ENCODE data around the gene C6orf47. TPM values are rescaled to one million over a fixed set of nuclear protein-coding genes. Genes with fewer than 3 reads are reported as not detected.

The C6orf47 gene
- total and polyA plus RNA-seq, 2 of the 13 experiments (the other 11 are each of a cell fraction or from before 2014, with no cell fraction given) = 1.7 to 18.1 TPM

DNA sequence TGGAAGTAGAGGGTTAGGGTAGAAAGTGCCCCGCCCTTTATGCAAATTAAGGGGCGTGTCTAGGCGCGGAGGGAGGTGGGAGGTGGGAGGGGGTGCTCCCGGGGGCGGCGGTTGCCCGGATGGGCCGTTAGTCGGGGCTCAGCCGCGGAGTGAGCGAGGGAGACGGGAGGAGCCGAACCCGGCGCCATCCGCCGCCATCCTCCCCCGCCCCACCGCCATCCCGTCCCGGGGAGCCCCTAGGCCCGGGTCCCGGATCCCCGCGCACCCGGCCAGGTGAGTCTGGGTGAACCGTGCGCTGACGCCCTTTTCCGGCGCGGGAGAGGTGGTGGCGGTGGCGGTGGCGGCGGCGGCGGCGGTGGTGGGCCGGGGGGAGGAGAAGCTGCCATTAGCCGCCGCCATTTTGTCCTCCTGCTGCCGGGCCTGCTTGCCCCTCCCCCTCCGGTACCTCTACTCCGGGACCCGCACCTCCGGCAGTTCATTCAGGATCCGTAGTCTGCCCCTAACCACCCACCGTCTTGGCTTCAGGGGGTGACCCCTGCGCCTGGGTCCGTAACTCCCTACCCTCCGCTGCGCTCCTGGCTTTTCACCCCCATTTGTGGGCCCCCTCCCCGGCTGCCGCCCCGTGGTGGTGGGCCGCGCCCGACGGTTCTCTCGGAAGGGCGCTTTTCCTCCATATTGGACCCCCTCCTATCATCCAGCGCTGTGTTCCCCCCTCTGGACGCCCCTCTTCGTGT lies 39.8 kb downstream of the C6orf47 start, which contains the start of gene PRRC2A (continued):
- TF ChIP-seq, protein P1, sequence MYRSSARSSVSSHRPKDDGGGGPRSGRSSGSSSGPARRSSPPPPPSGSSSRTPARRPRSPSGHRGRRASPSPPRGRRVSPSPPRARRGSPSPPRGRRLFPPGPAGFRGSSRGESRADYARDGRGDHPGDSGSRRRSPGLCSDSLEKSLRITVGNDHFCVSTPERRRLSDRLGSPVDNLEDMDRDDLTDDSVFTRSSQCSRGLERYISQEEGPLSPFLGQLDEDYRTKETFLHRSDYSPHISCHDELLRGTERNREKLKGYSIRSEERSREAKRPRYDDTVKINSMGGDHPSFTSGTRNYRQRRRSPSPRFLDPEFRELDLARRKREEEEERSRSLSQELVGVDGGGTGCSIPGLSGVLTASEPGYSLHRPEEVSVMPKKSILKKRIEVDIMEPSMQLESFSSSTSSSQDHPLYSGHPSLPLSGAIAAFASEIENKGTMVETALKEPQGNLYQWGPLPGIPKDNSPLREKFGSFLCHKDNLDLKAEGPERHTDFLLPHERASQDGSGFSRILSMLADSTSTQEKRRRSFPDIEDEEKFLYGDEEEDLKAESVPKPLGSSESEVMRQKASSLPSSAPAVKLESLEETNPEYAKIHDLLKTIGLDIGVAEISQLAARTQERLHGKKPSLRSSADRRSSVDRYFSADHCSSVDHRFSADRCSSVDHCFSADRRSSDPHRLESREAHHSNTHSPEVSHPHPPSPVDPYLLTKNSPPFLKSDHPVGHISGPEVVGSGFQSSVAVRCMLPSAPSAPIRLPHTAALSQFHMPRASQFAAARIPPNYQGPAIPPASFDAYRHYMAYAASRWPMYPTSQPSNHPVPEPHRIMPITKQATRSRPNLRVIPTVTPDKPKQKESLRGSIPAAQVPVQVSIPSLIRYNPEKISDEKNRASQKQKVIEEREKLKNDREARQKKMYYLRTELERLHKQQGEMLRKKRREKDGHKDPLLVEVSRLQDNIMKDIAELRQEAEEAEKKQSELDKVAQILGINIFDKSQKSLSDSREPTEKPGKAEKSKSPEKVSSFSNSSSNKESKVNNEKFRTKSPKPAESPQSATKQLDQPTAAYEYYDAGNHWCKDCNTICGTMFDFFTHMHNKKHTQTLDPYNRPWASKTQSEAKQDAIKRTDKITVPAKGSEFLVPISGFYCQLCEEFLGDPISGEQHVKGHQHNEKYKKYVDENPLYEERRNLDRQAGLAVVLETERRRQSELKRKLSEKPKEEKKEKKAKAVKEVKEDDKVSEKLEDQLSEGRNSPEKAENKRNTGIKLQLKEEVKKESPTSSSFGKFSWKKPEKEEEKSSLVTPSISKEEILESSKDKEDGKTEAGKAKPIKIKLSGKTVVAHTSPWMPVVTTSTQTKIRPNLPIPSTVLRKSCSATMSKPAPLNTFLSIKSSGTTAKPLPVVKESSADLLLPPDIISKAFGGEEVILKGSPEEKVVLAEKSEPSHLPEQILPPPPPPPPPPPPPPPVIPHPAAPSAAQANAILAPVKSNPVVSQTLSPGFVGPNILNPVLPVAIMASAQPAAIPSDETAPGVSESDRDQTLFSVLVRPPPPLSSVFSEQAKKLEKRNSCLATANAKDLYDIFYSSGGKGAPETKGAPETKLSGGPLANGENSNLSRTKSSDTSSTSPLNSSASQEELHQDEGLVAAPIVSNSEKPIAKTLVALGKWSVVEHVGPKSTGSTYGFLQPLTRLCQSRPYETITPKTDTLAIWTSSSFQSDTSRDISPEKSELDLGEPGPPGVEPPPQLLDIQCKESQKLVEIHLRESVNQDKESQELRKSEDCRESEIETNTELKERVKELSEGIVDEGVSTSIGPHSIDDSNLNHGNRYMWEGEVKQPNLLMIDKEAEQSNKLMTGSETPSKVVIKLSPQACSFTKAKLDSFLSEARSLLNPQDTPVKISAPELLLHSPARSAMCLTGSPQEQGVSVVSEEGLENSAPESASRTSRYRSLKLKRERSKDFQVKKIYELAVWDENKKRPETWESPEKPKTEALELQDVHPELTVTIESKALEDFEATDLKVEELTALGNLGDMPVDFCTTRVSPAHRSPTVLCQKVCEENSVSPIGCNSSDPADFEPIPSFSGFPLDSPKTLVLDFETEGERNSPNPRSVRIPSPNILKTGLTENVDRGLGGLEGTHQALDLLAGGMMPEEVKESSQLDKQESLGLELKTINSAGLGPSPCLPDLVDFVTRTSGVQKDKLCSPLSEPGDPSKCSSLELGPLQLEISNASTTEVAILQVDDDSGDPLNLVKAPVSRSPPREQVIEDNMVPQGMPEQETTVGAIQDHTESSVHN (CRISPR knock-in tag; IDR thresholded peaks at IDR 0.05) = no peak
- TF ChIP-seq FOXM1 (CRISPR knock-in tag; IDR thresholded peaks at IDR 0.05) = peak; percentile 49; the same call in 1 of the 2 replicates
- TF ChIP-seq HOXD1 (CRISPR knock-in tag; IDR thresholded peaks at IDR 0.05) = peak; percentile 29; the same call in 1 of the 2 replicates
- TF ChIP-seq, protein P2, sequence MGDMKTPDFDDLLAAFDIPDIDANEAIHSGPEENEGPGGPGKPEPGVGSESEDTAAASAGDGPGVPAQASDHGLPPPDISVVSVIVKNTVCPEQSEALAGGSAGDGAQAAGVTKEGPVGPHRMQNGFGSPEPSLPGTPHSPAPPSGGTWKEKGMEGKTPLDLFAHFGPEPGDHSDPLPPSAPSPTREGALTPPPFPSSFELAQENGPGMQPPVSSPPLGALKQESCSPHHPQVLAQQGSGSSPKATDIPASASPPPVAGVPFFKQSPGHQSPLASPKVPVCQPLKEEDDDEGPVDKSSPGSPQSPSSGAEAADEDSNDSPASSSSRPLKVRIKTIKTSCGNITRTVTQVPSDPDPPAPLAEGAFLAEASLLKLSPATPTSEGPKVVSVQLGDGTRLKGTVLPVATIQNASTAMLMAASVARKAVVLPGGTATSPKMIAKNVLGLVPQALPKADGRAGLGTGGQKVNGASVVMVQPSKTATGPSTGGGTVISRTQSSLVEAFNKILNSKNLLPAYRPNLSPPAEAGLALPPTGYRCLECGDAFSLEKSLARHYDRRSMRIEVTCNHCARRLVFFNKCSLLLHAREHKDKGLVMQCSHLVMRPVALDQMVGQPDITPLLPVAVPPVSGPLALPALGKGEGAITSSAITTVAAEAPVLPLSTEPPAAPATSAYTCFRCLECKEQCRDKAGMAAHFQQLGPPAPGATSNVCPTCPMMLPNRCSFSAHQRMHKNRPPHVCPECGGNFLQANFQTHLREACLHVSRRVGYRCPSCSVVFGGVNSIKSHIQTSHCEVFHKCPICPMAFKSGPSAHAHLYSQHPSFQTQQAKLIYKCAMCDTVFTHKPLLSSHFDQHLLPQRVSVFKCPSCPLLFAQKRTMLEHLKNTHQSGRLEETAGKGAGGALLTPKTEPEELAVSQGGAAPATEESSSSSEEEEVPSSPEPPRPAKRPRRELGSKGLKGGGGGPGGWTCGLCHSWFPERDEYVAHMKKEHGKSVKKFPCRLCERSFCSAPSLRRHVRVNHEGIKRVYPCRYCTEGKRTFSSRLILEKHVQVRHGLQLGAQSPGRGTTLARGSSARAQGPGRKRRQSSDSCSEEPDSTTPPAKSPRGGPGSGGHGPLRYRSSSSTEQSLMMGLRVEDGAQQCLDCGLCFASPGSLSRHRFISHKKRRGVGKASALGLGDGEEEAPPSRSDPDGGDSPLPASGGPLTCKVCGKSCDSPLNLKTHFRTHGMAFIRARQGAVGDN (CRISPR knock-in tag; IDR thresholded peaks at IDR 0.05) = peak; percentile 87
- TF ChIP-seq, protein P3, sequence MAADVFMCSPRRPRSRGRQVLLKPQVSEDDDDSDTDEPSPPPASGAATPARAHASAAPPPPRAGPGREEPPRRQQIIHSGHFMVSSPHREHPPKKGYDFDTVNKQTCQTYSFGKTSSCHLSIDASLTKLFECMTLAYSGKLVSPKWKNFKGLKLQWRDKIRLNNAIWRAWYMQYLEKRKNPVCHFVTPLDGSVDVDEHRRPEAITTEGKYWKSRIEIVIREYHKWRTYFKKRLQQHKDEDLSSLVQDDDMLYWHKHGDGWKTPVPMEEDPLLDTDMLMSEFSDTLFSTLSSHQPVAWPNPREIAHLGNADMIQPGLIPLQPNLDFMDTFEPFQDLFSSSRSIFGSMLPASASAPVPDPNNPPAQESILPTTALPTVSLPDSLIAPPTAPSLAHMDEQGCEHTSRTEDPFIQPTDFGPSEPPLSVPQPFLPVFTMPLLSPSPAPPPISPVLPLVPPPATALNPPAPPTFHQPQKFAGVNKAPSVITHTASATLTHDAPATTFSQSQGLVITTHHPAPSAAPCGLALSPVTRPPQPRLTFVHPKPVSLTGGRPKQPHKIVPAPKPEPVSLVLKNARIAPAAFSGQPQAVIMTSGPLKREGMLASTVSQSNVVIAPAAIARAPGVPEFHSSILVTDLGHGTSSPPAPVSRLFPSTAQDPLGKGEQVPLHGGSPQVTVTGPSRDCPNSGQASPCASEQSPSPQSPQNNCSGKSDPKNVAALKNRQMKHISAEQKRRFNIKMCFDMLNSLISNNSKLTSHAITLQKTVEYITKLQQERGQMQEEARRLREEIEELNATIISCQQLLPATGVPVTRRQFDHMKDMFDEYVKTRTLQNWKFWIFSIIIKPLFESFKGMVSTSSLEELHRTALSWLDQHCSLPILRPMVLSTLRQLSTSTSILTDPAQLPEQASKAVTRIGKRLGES (CRISPR knock-in tag; IDR thresholded peaks at IDR 0.05; ENCODE audit: borderline replicate concordance) = no peak
- no peak; the same call in 1 of the 2 replicates for TF ChIP-seq ZNF607 (CRISPR knock-in tag; IDR thresholded peaks at IDR 0.05; ENCODE audit: borderline replicate concordance)
- TF ChIP-seq SYNCRIP (IDR thresholded peaks at IDR 0.05; ENCODE audit: insufficient read depth, low read depth, low read length) = no peak
- TF ChIP-seq SMC3 (IDR thresholded peaks at IDR 0.05; ENCODE audit: low read length) = no peak
- TF ChIP-seq, protein P4, sequence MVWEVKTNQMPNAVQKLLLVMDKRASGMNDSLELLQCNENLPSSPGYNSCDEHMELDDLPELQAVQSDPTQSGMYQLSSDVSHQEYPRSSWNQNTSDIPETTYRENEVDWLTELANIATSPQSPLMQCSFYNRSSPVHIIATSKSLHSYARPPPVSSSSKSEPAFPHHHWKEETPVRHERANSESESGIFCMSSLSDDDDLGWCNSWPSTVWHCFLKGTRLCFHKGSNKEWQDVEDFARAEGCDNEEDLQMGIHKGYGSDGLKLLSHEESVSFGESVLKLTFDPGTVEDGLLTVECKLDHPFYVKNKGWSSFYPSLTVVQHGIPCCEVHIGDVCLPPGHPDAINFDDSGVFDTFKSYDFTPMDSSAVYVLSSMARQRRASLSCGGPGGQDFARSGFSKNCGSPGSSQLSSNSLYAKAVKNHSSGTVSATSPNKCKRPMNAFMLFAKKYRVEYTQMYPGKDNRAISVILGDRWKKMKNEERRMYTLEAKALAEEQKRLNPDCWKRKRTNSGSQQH (CRISPR knock-in tag; IDR thresholded peaks at IDR 0.05; ENCODE audit: low read depth) = peak; percentile 83
- peak; percentile 93 for TF ChIP-seq MTF2 (CRISPR knock-in tag; IDR thresholded peaks at IDR 0.05; ENCODE audit: borderline replicate concordance)
- no peak for TF ChIP-seq ONECUT2 (CRISPR knock-in tag; IDR thresholded peaks at IDR 0.05)
- TF ChIP-seq GTF2F1 (IDR thresholded peaks at IDR 0.05; ENCODE audit: low read length) = no peak

Data from HepG2 (cell line).